Astrocyte of the spinal cord (primary cell): ENCODE measurements around the gene REN.

Experiments
- DNase-seq: peaks from one replicate; pipeline ENCODE4 v3.0.0; 2011; ENCODE audit warnings: low read depth, low spot score
- H3K4me3 ChIP-seq: 2 replicates; pipeline ENCODE4 v1.5.1; 2011; ENCODE audit warnings: low read depth, mild to moderate bottlenecking, low read length, moderate library complexity
- in situ Hi-C: cut with HindIII; loops from 2 replicates; pipeline ENCODE4 v1.10.0; 2017; ENCODE audit warnings: low sequenced_read_pairs
- TF ChIP-seq, protein P1 (sequence below): IDR thresholded peaks from 2 replicates; pipeline ENCODE4 v1.5.1; 2012; ENCODE audit warnings: low read depth, mild to moderate bottlenecking, low read length, inconsistent platforms

The REN gene

GRCh38 chr1:204192046-204192445, 25.9 kb upstream of the REN start:
- TF ChIP-seq, protein P1, sequence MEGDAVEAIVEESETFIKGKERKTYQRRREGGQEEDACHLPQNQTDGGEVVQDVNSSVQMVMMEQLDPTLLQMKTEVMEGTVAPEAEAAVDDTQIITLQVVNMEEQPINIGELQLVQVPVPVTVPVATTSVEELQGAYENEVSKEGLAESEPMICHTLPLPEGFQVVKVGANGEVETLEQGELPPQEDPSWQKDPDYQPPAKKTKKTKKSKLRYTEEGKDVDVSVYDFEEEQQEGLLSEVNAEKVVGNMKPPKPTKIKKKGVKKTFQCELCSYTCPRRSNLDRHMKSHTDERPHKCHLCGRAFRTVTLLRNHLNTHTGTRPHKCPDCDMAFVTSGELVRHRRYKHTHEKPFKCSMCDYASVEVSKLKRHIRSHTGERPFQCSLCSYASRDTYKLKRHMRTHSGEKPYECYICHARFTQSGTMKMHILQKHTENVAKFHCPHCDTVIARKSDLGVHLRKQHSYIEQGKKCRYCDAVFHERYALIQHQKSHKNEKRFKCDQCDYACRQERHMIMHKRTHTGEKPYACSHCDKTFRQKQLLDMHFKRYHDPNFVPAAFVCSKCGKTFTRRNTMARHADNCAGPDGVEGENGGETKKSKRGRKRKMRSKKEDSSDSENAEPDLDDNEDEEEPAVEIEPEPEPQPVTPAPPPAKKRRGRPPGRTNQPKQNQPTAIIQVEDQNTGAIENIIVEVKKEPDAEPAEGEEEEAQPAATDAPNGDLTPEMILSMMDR = no peak
- in situ Hi-C loops = no loop called here

GRCh38 chr1:204191456-204191855, 25.3 kb upstream of the REN start:
- H3K4me3 ChIP-seq = no peak overlapping the region
- TF ChIP-seq, protein P1 = no peak
- DNase-seq = no peak
- in situ Hi-C loops = no loop called here

More at GRCh38 chr1:204192046-204192445, 25.9 kb upstream of the REN start:
- no peak overlapping the region for H3K4me3 ChIP-seq
- no peak for DNase-seq

DNA sequence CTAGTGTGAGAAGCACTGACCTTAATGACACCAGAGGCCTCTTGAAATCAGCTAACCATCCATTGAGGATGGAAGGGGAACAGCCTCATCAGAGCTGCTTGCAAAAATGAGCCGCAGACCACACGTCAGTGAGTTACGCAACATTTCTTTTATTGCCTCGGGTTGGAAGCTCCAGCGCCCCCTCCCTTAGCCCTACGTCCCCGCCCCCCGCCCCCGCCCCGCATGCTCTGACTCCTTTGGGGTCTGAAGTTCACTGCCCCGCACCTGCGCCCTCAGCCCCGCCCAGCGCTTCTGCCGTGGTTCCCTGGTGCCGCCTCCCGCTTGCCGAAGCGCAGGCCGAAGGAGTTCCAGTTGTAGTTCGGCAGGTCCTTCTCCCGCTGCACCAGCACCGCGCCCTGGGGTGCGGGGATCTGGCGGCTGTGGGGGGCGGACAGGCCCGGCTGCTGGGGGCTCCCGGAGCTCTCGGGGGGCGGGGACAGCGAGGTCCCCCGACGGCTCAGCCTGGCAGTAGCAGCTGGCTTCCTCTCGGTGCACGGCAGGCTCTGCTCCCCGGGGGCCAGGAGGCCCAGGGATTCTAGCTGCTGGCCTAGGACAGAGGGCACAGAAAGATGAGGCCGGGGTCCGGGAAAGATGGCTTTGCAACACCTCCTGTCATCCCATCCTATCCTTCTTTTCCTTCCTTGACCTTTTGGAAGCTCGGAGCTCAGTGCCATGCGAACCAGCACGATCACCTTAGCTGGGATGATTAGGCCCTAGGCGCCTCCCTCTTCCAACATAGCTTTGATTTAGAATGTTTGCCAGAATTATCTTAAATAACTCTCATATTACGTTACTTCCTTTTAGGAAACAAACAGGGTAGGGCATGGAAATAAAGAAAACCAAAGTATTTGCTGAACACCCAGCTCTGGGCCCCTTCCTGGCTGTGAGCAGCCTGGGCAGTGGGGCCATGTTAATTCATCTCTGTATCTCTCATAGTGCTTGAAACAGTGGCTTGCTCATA, 24.4 kb upstream of the REN start:
- H3K4me3 ChIP-seq = no peak overlapping the region

DNA sequence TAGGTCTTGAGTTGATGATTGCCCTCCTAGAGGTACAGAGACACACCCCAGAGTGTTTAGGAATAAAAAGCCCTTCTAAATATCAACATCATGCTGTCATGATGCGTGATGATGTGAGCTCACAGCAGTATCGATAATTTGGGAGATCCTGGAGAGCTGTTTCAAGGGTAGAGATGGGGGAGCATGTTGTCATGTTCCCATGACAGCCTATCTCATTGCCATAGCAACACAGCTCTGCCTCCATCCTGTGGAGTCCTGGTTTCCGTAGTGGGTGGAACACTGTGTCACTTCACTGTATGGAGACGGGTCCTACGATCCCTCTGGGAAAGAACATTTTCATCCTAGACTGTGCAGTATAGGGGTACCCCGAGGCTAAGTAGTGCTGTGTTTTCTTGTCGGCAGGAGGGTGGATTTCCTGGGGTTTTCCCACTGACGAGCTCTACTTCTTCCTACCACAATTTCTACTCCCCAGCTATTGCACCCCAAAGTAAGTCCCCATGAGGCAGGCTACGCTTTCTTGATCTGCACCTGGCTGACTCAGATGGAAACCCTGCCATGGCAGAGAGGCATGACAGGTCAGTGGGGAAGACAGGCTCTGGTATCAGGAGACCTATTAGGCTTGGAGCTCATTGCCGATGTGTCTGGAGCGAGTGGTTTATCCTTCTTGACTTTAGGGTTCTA, 23.0 kb upstream of the REN start:
- TF ChIP-seq, protein P1 = no peak
- DNase-seq = no peak
- no peak overlapping the region for H3K4me3 ChIP-seq
- in situ Hi-C loops = no loop called here

More for the DNA sequence above, 24.4 kb upstream of the REN start:
- in situ Hi-C loops = no loop called here
- TF ChIP-seq, protein P1 = no peak
- DNase-seq = no peak

- TF ChIP-seq, protein P1 = no peak
- DNase-seq = no peak
- in situ Hi-C loops = no loop called here
- no peak overlapping the region for H3K4me3 ChIP-seq
Observed at GRCh38 chr1:204186597-204186996, 20.5 kb upstream of the REN start.

GRCh38 chr1:204181116-204181515, 15.0 kb upstream of the REN start:
- in situ Hi-C loops = no loop called here
- DNase-seq = no peak
- no peak overlapping the region for H3K4me3 ChIP-seq
- TF ChIP-seq, protein P1 = no peak
